Chondrocyte (in vitro differentiated cells): Measurements from ENCODE around the gene FAM13A. TPM values are rescaled to one million over a fixed set of nuclear protein-coding genes. Genes with fewer than 3 reads are reported as not detected.

ENCODE experiments used
- DNase-seq: peaks from one replicate; pipeline ENCODE4 v3.0.0; 2021; ENCODE audit warnings: mixed read lengths, low spot score
- H3K27ac Mint-ChIP-seq: one replicate; pipeline ENCODE4 v1.8.0; 2021; ENCODE audit warnings: mild to moderate bottlenecking, moderate library complexity, mixed read lengths; ENCODE audit not compliant: unreplicated experiment
- H3K27me3 Mint-ChIP-seq: 2 replicates; pipeline ENCODE4 v1.8.0; 2021; ENCODE audit warnings: low read depth, mixed read lengths
- H3K36me3 Mint-ChIP-seq: 2 replicates; pipeline ENCODE4 v1.8.0; 2021; ENCODE audit warnings: low read depth, mixed read lengths
- H3K4me1 Mint-ChIP-seq: 2 replicates; pipeline ENCODE4 v1.8.0; 2021; ENCODE audit warnings: low read depth, mild to moderate bottlenecking, mixed read lengths
- H3K4me3 Mint-ChIP-seq: one replicate; pipeline ENCODE4 v1.8.0; 2021; ENCODE audit warnings: mild to moderate bottlenecking, moderate library complexity, mixed read lengths; ENCODE audit not compliant: unreplicated experiment
- H3K9me3 Mint-ChIP-seq: 2 replicates; pipeline ENCODE4 v1.8.0; 2021; ENCODE audit warnings: low read depth, mixed read lengths
- CTCF ChIP-seq: fragments of 200-600 bp; sonication (generic); IDR thresholded peaks from 2 replicates; pipeline ENCODE4 v1.5.0; 2021; ENCODE audit warnings: antibody characterized with exemption, mild to moderate bottlenecking, moderate library complexity
- total RNA-seq: library from RNA; stranded (reverse); gene quantifications from 3 replicates; pipeline ENCODE4 v1.2.1, GENCODE V29; 2021

FAM13A gene
- total RNA-seq, 1 donor from 2014 or later = 10.5 TPM

- no peaks in the 10 kb centered on the region for H3K27me3 Mint-ChIP-seq
- no peak overlapping the region for H3K4me3 Mint-ChIP-seq
- TF ChIP-seq CTCF = no peak
- no peaks in the 10 kb centered on the region for H3K9me3 Mint-ChIP-seq
- H3K36me3 Mint-ChIP-seq = peaks cover 4% of the 10 kb centered on the region
- DNase-seq = no peak
- H3K27ac Mint-ChIP-seq = no peak overlapping the region
- no peaks in the 10 kb centered on the region for H3K4me1 Mint-ChIP-seq
Measured at GRCh38 chr4:88963817-88964216, 93.2 kb downstream of the FAM13A start.

GRCh38 chr4:88962396-88962795, 94.6 kb downstream of the FAM13A start:
- TF ChIP-seq CTCF = no peak
- H3K27ac Mint-ChIP-seq = no peak overlapping the region
- H3K9me3 Mint-ChIP-seq = no peaks in the 10 kb centered on the region
- peaks cover 4% of the 10 kb centered on the region for H3K36me3 Mint-ChIP-seq
- no peaks in the 10 kb centered on the region for H3K4me1 Mint-ChIP-seq
- DNase-seq = no peak
- no peaks in the 10 kb centered on the region for H3K27me3 Mint-ChIP-seq
- no peak overlapping the region for H3K4me3 Mint-ChIP-seq

GRCh38 chr4:88960576-88960975, 96.4 kb downstream of the FAM13A start:
- Mint-ChIP-seq H3K9me3 (no peaks in the 10 kb centered on the region), H3K27me3 (no peaks in the 10 kb centered on the region), H3K27ac (no peak overlapping the region), H3K36me3 (peaks cover 4% of the 10 kb centered on the region), H3K4me1 (no peaks in the 10 kb centered on the region), H3K4me3 (no peak overlapping the region)
- DNase-seq = no peak
- no peak for TF ChIP-seq CTCF

- H3K27me3 Mint-ChIP-seq = no peaks in the 10 kb centered on the region
- no peak overlapping the region for H3K4me3 Mint-ChIP-seq
- H3K4me1 Mint-ChIP-seq = no peaks in the 10 kb centered on the region
- no peak overlapping the region for H3K27ac Mint-ChIP-seq
- peaks cover 4% of the 10 kb centered on the region for H3K36me3 Mint-ChIP-seq
- no peak for TF ChIP-seq CTCF
- H3K9me3 Mint-ChIP-seq = no peaks in the 10 kb centered on the region
- no peak for DNase-seq
Measured at GRCh38 chr4:88958080-88958479, 98.9 kb downstream of the FAM13A start.

- H3K27me3 Mint-ChIP-seq = no peaks in the 10 kb centered on the region
- H3K4me3 Mint-ChIP-seq = no peak overlapping the region
- DNase-seq = no peak
- peaks cover 4% of the 10 kb centered on the region for H3K36me3 Mint-ChIP-seq
- H3K4me1 Mint-ChIP-seq = no peaks in the 10 kb centered on the region
- H3K27ac Mint-ChIP-seq = no peak overlapping the region
- TF ChIP-seq CTCF = no peak
- no peaks in the 10 kb centered on the region for H3K9me3 Mint-ChIP-seq
Measured at GRCh38 chr4:88957570-88957969, 99.4 kb downstream of the FAM13A start.
